Hepatocyte (in vitro differentiated cells): ENCODE data around the gene TANC1.

Source experiments
- CTCF ChIP-seq: fragments of 200-600 bp; sonication (generic); IDR thresholded peaks from 2 replicates; pipeline ENCODE4 v1.5.1; 2016; ENCODE audit warnings: antibody characterized with exemption, mild to moderate bottlenecking; ENCODE audit not compliant: poor library complexity
- EZH2 ChIP-seq: fragments of 200-600 bp; sonication (generic); IDR thresholded peaks from 2 replicates; pipeline ENCODE4 v1.6.1; 2016; ENCODE audit warnings: antibody characterized with exemption, mild to moderate bottlenecking, borderline replicate concordance
- EZH2phosphoT487 ChIP-seq: fragments of 200-600 bp; sonication (generic); IDR thresholded peaks from one replicate; pipeline ENCODE4 v1.6.1; 2018; ENCODE audit warnings: antibody characterized with exemption, mild to moderate bottlenecking, low read depth, moderate library complexity; ENCODE audit not compliant: unreplicated experiment, severe bottlenecking

- TF ChIP-seq CTCF (no peak), EZH2 (no peak), EZH2phosphoT487 (no peak)
Measured at GRCh38 chr2:159126432-159127022, 158.1 kb downstream of the TANC1 start.
